ENCODE results near the gene RNF40. TPM values are rescaled to one million over a fixed set of nuclear protein-coding genes. Genes with fewer than 3 reads are reported as not detected.

RNF40 gene
- total RNA-seq, 1 donor from 2014 or later: 60.9 TPM

DNA sequence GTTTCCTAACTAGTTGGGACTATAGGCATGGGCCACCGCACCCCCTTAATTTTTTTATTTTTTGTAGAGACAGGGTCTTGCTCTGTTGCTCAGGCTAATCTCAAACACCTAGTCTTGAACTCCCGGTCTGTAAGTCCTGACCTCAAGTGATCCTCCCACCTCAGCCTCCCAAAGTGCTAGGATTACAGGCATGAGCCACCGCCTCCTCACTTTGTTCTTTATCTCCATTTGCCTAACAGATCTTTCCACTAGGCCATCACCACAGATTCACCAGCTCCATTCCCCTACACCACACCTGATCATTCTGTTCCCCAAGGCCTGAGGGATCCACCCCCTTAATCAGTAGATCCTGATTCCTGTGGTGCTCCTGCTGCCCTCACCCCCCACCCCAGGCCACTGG lies 32.5 kb downstream of the RNF40 start:
- H3K27ac ChIP-seq: no peak overlapping the region
- TF ChIP-seq, protein P1, sequence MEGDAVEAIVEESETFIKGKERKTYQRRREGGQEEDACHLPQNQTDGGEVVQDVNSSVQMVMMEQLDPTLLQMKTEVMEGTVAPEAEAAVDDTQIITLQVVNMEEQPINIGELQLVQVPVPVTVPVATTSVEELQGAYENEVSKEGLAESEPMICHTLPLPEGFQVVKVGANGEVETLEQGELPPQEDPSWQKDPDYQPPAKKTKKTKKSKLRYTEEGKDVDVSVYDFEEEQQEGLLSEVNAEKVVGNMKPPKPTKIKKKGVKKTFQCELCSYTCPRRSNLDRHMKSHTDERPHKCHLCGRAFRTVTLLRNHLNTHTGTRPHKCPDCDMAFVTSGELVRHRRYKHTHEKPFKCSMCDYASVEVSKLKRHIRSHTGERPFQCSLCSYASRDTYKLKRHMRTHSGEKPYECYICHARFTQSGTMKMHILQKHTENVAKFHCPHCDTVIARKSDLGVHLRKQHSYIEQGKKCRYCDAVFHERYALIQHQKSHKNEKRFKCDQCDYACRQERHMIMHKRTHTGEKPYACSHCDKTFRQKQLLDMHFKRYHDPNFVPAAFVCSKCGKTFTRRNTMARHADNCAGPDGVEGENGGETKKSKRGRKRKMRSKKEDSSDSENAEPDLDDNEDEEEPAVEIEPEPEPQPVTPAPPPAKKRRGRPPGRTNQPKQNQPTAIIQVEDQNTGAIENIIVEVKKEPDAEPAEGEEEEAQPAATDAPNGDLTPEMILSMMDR (IDR thresholded peaks at IDR 0.05): no peak
- no peak for TF ChIP-seq POLR2A (IDR thresholded peaks at IDR 0.05)
- no peak for TF ChIP-seq POLR2AphosphoS5 (IDR thresholded peaks at IDR 0.05; ENCODE audit: insufficient read depth in 1 of 2, low read depth in 1 of 2)
- H3K36me3 ChIP-seq: no peaks in the 10 kb centered on the region
- no peak for DNase-seq (ENCODE audit: extremely low spot score in 2 of 2)
- intact Hi-C loops (cut with DNase I): no loop called here
- H3K4me3 ChIP-seq: no peak overlapping the region
- no peaks in the 10 kb centered on the region for H3K9me3 ChIP-seq
- no peaks in the 10 kb centered on the region for H3K4me1 ChIP-seq
- no peaks in the 10 kb centered on the region for H3K27me3 ChIP-seq

DNA sequence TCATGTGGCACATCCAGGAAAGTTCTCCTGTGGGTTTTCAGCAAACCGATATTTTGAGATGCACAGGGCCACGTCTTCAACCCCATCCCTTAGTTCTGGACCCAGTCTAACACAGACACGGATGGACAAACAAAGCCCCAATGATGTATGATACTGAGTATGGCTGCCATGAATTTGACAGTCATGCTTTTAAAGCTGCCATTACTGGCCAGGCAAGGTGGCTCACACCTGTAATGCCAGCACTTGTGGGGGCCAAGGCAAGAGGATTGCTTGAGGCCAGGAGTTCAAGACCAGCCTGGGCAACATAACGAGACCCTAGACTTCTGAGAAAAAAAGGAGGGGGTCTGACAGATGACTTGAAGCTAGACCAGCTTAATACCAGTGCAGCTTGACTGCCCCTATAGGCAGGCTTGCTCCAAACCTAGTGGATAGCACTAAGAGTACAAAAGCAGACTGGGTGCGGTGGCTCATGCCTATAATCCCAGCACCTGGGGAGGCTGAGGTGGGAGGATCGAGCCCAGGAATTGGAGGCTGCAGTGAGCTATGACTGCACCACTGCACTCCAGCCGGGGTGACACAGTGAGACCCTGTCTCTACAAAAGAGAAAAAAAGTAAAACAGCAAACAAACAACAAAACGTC lies 35.7 kb downstream of the RNF40 start:
- no peaks in the 10 kb centered on the region for H3K9me3 ChIP-seq
- no peak overlapping the region for H3K27ac ChIP-seq
- H3K36me3 ChIP-seq: no peaks in the 10 kb centered on the region
- H3K27me3 ChIP-seq: no peaks in the 10 kb centered on the region
- TF ChIP-seq POLR2AphosphoS5 (IDR thresholded peaks at IDR 0.05; ENCODE audit: insufficient read depth in 1 of 2, low read depth in 1 of 2) (no peak), POLR2A (IDR thresholded peaks at IDR 0.05) (no peak)
- TF ChIP-seq, protein P1 (IDR thresholded peaks at IDR 0.05): no peak
- no peak for DNase-seq (ENCODE audit: extremely low spot score in 2 of 2)
- H3K4me1 ChIP-seq: no peaks in the 10 kb centered on the region
- intact Hi-C loops (cut with DNase I): no loop called here
- no peak overlapping the region for H3K4me3 ChIP-seq

DNA sequence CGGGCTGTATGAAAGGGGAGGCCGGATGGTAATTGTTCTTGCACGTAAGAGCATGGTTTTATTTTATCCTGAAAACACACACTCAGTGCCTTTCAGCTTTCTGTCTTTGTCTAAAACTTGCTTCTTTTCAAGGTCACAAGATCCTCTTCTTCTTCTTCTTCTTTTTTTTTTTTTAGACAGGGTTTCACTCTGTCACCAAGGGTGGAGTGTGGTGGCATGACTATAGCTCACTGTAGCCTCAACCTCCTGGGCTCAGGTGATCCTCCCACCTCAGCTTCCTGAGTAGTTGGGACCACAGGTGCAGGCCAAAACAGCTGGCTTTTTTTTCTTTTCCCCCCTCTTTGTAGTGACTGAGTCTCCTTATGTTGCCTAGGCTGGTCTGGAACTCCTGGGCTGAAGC lies 40.8 kb downstream of the RNF40 start:
- H3K36me3 ChIP-seq: no peaks in the 10 kb centered on the region
- DNase-seq (ENCODE audit: extremely low spot score in 2 of 2): no peak
- H3K27ac ChIP-seq: no peak overlapping the region
- intact Hi-C loops (cut with DNase I): no loop called here
- H3K9me3 ChIP-seq: no peaks in the 10 kb centered on the region
- peaks cover 19% of the 10 kb centered on the region for H3K4me1 ChIP-seq
- no peak overlapping the region for H3K4me3 ChIP-seq
- no peaks in the 10 kb centered on the region for H3K27me3 ChIP-seq
- TF ChIP-seq, protein P1 (IDR thresholded peaks at IDR 0.05): no peak
- TF ChIP-seq POLR2A (IDR thresholded peaks at IDR 0.05) (no peak), POLR2AphosphoS5 (IDR thresholded peaks at IDR 0.05; ENCODE audit: insufficient read depth in 1 of 2, low read depth in 1 of 2) (no peak)

DNA sequence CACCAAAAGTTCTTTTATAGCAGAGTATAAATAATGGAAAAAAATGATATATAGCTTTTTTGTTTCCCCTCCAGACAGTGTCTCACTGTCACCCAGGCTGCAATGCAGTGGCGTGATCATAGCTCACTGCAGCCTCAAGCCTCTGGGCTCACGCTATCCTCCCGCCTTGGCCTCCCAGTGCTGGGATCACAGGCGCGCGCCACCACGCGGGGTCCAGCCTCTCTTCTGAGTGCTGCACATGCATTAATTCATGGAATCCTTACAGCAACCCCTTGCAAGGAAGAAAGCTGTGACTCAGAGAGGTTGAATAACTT lies 42.9 kb downstream of the RNF40 start:
- TF ChIP-seq, protein P1 (IDR thresholded peaks at IDR 0.05): no peak
- TF ChIP-seq POLR2AphosphoS5 (IDR thresholded peaks at IDR 0.05; ENCODE audit: insufficient read depth in 1 of 2, low read depth in 1 of 2) (no peak), POLR2A (IDR thresholded peaks at IDR 0.05) (no peak)
- Histone ChIP-seq H3K4me3 (peak overlapping the region; percentile 73 to 86), H3K27ac (peak overlapping the region; percentile 85), H3K27me3 (no peaks in the 10 kb centered on the region), H3K9me3 (no peaks in the 10 kb centered on the region), H3K36me3 (no peaks in the 10 kb centered on the region), H3K4me1 (peaks cover 19% of the 10 kb centered on the region)
- intact Hi-C loops (cut with DNase I): no loop called here
- DNase-seq (ENCODE audit: extremely low spot score in 2 of 2): no peak

DNA sequence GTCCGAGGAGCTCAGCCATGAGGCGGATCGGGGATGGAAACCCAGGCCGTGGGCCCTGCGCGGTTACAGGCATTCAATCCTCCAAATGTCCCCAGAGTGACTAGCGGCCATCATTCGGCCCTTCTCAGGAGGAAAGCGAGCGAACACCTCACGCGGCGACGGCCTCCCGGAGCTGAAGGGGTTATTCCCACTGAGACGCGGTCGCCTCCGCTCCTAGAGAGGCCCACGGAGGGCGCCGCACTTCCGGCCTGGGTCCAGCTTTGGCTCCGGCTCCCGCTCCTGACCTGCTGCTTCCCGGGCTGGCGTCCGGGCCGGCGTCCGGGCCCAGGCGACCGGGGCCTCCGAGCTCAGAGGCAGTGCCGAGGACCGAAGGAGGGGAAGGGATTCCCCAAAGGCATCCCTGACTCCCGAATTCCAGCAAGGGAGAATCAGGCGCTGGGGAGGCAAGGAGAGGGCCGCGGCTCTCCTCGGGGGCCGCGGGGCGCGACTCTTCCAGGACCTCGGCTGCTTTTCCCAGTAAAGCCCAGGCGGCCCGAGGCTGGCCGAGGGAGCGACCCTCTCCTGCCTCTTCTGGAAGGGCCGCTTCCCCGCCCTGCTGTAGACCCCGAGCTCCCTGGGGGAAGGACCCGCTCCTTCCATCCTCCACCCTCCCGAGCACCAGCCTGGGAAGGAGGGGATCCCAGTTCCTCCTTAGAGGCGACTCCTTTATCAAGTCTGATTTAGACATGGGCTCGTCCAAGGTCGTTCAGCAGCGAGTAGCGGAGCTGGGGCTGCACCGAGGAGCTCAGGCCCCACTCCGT lies 43.4 kb downstream of the RNF40 start:
- intact Hi-C loops (cut with DNase I): no loop called here
- Histone ChIP-seq H3K27me3 (no peaks in the 10 kb centered on the region), H3K4me1 (peaks cover 19% of the 10 kb centered on the region), H3K36me3 (no peaks in the 10 kb centered on the region), H3K9me3 (no peaks in the 10 kb centered on the region), H3K27ac (peak overlapping the region; percentile 85), H3K4me3 (peak overlapping the region; percentile 73 to 86)
- no peak for DNase-seq (ENCODE audit: extremely low spot score in 2 of 2)
- TF ChIP-seq, protein P1 (IDR thresholded peaks at IDR 0.05): no peak
- TF ChIP-seq POLR2A (IDR thresholded peaks at IDR 0.05): peak in 1 of 2 donors; percentile 83
- TF ChIP-seq POLR2AphosphoS5 (IDR thresholded peaks at IDR 0.05; ENCODE audit: insufficient read depth in 1 of 2, low read depth in 1 of 2): peak; percentile 65 to 96
